ENCODE data around the gene GPATCH2L. TPM values are rescaled to one million over a fixed set of nuclear protein-coding genes. Genes with fewer than 3 reads are reported as not detected.

The GPATCH2L gene
- total and polyA plus RNA-seq, 9 donors, result 11.6 to 29.4 (median 18.3) TPM

GRCh38 chr14:76194327-76194726, 42.6 kb downstream of the GPATCH2L start:
- Histone ChIP-seq H3K36me3 (ENCODE audit: control insufficient read depth, insufficient read depth, low read length) (peaks cover 21% of the 10 kb centered on the region), H3K27ac (ENCODE audit: low read length) (no peak overlapping the region), H3K4me1 (ENCODE audit: control insufficient read depth, insufficient read depth, low read length) (no peaks in the 10 kb centered on the region), H3K27me3 (ENCODE audit: control insufficient read depth, insufficient read depth, low read length) (no peaks in the 10 kb centered on the region), H3K4me3 (ENCODE audit: low read length) (no peak overlapping the region), H3K9me3 (replicated peaks; ENCODE audit: control insufficient read depth, low read depth, low read length) (no peaks in the 10 kb centered on the region)
- no peak for DNase-seq
- no CpG with 5 or more reads among the region's 3 CpGs for WGBS (ENCODE audit: insufficient coverage)

GRCh38 chr14:76195003-76195402, 43.3 kb downstream of the GPATCH2L start:
- no peaks in the 10 kb centered on the region for H3K4me1 ChIP-seq (ENCODE audit: control insufficient read depth, insufficient read depth, low read length)
- no peaks in the 10 kb centered on the region for H3K9me3 ChIP-seq (replicated peaks; ENCODE audit: control insufficient read depth, low read depth, low read length)
- no peak for DNase-seq
- no peak overlapping the region for H3K27ac ChIP-seq (ENCODE audit: low read length)
- WGBS (ENCODE audit: insufficient coverage), result no CpG with 5 or more reads among the region's 3 CpGs
- H3K36me3 ChIP-seq (ENCODE audit: control insufficient read depth, insufficient read depth, low read length), result peaks cover 24% of the 10 kb centered on the region
- H3K4me3 ChIP-seq (ENCODE audit: low read length), result no peak overlapping the region
- no peaks in the 10 kb centered on the region for H3K27me3 ChIP-seq (ENCODE audit: control insufficient read depth, insufficient read depth, low read length)

- no peak for DNase-seq
- peaks cover 33% of the 10 kb centered on the region for H3K36me3 ChIP-seq (ENCODE audit: control insufficient read depth, insufficient read depth, low read length)
- no peaks in the 10 kb centered on the region for H3K27me3 ChIP-seq (ENCODE audit: control insufficient read depth, insufficient read depth, low read length)
- no peak overlapping the region for H3K4me3 ChIP-seq (ENCODE audit: low read length)
- no peaks in the 10 kb centered on the region for H3K9me3 ChIP-seq (replicated peaks; ENCODE audit: control insufficient read depth, low read depth, low read length)
- no CpG with 5 or more reads among the region's 4 CpGs for WGBS (ENCODE audit: insufficient coverage)
- H3K27ac ChIP-seq (ENCODE audit: low read length), result no peak overlapping the region
- no peaks in the 10 kb centered on the region for H3K4me1 ChIP-seq (ENCODE audit: control insufficient read depth, insufficient read depth, low read length)
These were observed 45.4 kb downstream of the GPATCH2L start for GRCh38 chr14:76196980-76197695.

- Histone ChIP-seq H3K27ac (ENCODE audit: low read length) (no peak overlapping the region), H3K4me1 (ENCODE audit: control insufficient read depth, insufficient read depth, low read length) (no peaks in the 10 kb centered on the region), H3K4me3 (ENCODE audit: low read length) (no peak overlapping the region), H3K36me3 (ENCODE audit: control insufficient read depth, insufficient read depth, low read length) (peaks cover 38% of the 10 kb centered on the region), H3K9me3 (replicated peaks; ENCODE audit: control insufficient read depth, low read depth, low read length) (no peaks in the 10 kb centered on the region), H3K27me3 (ENCODE audit: control insufficient read depth, insufficient read depth, low read length) (no peaks in the 10 kb centered on the region)
- no peak for DNase-seq
- no CpG with 5 or more reads among the region's 5 CpGs for WGBS (ENCODE audit: insufficient coverage)
These were observed 49.4 kb downstream of the GPATCH2L start for GRCh38 chr14:76201162-76201561.

- H3K36me3 ChIP-seq (ENCODE audit: control insufficient read depth, insufficient read depth, low read length), result peaks cover 24% of the 10 kb centered on the region
- H3K27me3 ChIP-seq (ENCODE audit: control insufficient read depth, insufficient read depth, low read length), result no peaks in the 10 kb centered on the region
- 87% methylated on average over 4 of the region's 11 CpGs for WGBS (ENCODE audit: insufficient coverage)
- no peak overlapping the region for H3K27ac ChIP-seq (ENCODE audit: low read length)
- H3K4me3 ChIP-seq (ENCODE audit: low read length), result no peak overlapping the region
- no peaks in the 10 kb centered on the region for H3K4me1 ChIP-seq (ENCODE audit: control insufficient read depth, insufficient read depth, low read length)
- peak; percentile 11 for DNase-seq
- no peaks in the 10 kb centered on the region for H3K9me3 ChIP-seq (replicated peaks; ENCODE audit: control insufficient read depth, low read depth, low read length)
These were observed 51.6 kb downstream of the GPATCH2L start for GRCh38 chr14:76203086-76204001.

- no peaks in the 10 kb centered on the region for H3K4me1 ChIP-seq (ENCODE audit: control insufficient read depth, insufficient read depth, low read length)
- H3K27me3 ChIP-seq (ENCODE audit: control insufficient read depth, insufficient read depth, low read length), result no peaks in the 10 kb centered on the region
- H3K36me3 ChIP-seq (ENCODE audit: control insufficient read depth, insufficient read depth, low read length), result peaks cover 23% of the 10 kb centered on the region
- no peak overlapping the region for H3K27ac ChIP-seq (ENCODE audit: low read length)
- DNase-seq, result no peak
- no peak overlapping the region for H3K4me3 ChIP-seq (ENCODE audit: low read length)
- no CpG with 5 or more reads among the region's 5 CpGs for WGBS (ENCODE audit: insufficient coverage)
- H3K9me3 ChIP-seq (replicated peaks; ENCODE audit: control insufficient read depth, low read depth, low read length), result no peaks in the 10 kb centered on the region
These were observed 52.9 kb downstream of the GPATCH2L start for GRCh38 chr14:76204461-76205230.

- no peaks in the 10 kb centered on the region for H3K9me3 ChIP-seq (replicated peaks; ENCODE audit: control insufficient read depth, low read depth, low read length)
- H3K36me3 ChIP-seq (ENCODE audit: control insufficient read depth, insufficient read depth, low read length), result peaks cover 21% of the 10 kb centered on the region
- no peak overlapping the region for H3K27ac ChIP-seq (ENCODE audit: low read length)
- H3K27me3 ChIP-seq (ENCODE audit: control insufficient read depth, insufficient read depth, low read length), result no peaks in the 10 kb centered on the region
- no peak for DNase-seq
- WGBS (ENCODE audit: insufficient coverage), result 95% methylated on average over 2 of the region's 5 CpGs
- H3K4me3 ChIP-seq (ENCODE audit: low read length), result no peak overlapping the region
- no peaks in the 10 kb centered on the region for H3K4me1 ChIP-seq (ENCODE audit: control insufficient read depth, insufficient read depth, low read length)
These were observed 54.0 kb downstream of the GPATCH2L start for GRCh38 chr14:76205708-76206107.

GRCh38 chr14:76208340-76208739, 56.6 kb downstream of the GPATCH2L start:
- H3K27ac ChIP-seq (ENCODE audit: low read length), result no peak overlapping the region
- no peaks in the 10 kb centered on the region for H3K4me1 ChIP-seq (ENCODE audit: control insufficient read depth, insufficient read depth, low read length)
- no peaks in the 10 kb centered on the region for H3K9me3 ChIP-seq (replicated peaks; ENCODE audit: control insufficient read depth, low read depth, low read length)
- H3K36me3 ChIP-seq (ENCODE audit: control insufficient read depth, insufficient read depth, low read length), result peaks cover 3% of the 10 kb centered on the region
- DNase-seq, result no peak
- H3K27me3 ChIP-seq (ENCODE audit: control insufficient read depth, insufficient read depth, low read length), result no peaks in the 10 kb centered on the region
- 22% methylated on average over 5 of the region's 5 CpGs for WGBS (ENCODE audit: insufficient coverage)
- H3K4me3 ChIP-seq (ENCODE audit: low read length), result no peak overlapping the region

- H3K27ac ChIP-seq (ENCODE audit: low read length), result no peak overlapping the region
- H3K4me1 ChIP-seq (ENCODE audit: control insufficient read depth, insufficient read depth, low read length), result no peaks in the 10 kb centered on the region
- WGBS (ENCODE audit: insufficient coverage), result no CpG with 5 or more reads among the region's 3 CpGs
- DNase-seq, result no peak
- H3K27me3 ChIP-seq (ENCODE audit: control insufficient read depth, insufficient read depth, low read length), result no peaks in the 10 kb centered on the region
- H3K9me3 ChIP-seq (replicated peaks; ENCODE audit: control insufficient read depth, low read depth, low read length), result peaks cover 2% of the 10 kb centered on the region
- no peak overlapping the region for H3K4me3 ChIP-seq (ENCODE audit: low read length)
- H3K36me3 ChIP-seq (ENCODE audit: control insufficient read depth, insufficient read depth, low read length), result no peaks in the 10 kb centered on the region
These were observed 60.5 kb downstream of the GPATCH2L start for GRCh38 chr14:76212242-76212641.

- no peak for DNase-seq
- Histone ChIP-seq H3K36me3 (ENCODE audit: control insufficient read depth, insufficient read depth, low read length) (no peaks in the 10 kb centered on the region), H3K4me1 (ENCODE audit: control insufficient read depth, insufficient read depth, low read length) (no peaks in the 10 kb centered on the region), H3K9me3 (replicated peaks; ENCODE audit: control insufficient read depth, low read depth, low read length) (peaks cover 2% of the 10 kb centered on the region), H3K27me3 (ENCODE audit: control insufficient read depth, insufficient read depth, low read length) (no peaks in the 10 kb centered on the region), H3K4me3 (ENCODE audit: low read length) (no peak overlapping the region), H3K27ac (ENCODE audit: low read length) (no peak overlapping the region)
- WGBS (ENCODE audit: insufficient coverage), result 100% methylated on average over 1 of the region's 3 CpGs
These were observed 65.5 kb downstream of the GPATCH2L start for GRCh38 chr14:76217179-76217578.
